HL-60 (cell line): ENCODE data around the gene KRT15.

Experiments
- DNase-seq, 2 experiments: peaks; one replicate each; pipeline ENCODE4 v3.0.0-alpha.2; 2010 to 2020; ENCODE audit warnings: low read depth in 1 of 2, low spot score in 1 of 2
- H3K27ac ChIP-seq: fragments of 250-450 bp; sonication (Bioruptor Pico); replicated peaks from 2 replicates; pipeline ENCODE4 v1.5.1; 2020; ENCODE audit warnings: mild to moderate bottlenecking, moderate library complexity
- H3K27me3 ChIP-seq: fragments of 250-450 bp; sonication (Bioruptor Pico); 2 replicates; pipeline ENCODE4 v1.5.1; 2021; ENCODE audit warnings: mild to moderate bottlenecking, moderate library complexity; ENCODE audit not compliant: insufficient read depth, poor library complexity, severe bottlenecking
- H3K4me3 ChIP-seq: replicated peaks from 2 replicates; pipeline ENCODE4 v1.5.1; 2011; ENCODE audit warnings: mild to moderate bottlenecking, control low read depth, low read length; ENCODE audit not compliant: insufficient read depth
- CTCF ChIP-seq: IDR thresholded peaks from one replicate; pipeline ENCODE4 v1.5.1; 2011; ENCODE audit warnings: low read length, control low read depth, inconsistent platforms; ENCODE audit not compliant: insufficient read depth
- GABPA ChIP-seq: IDR thresholded peaks from 2 replicates; pipeline ENCODE4 v1.6.1; 2012; ENCODE audit warnings: low read depth
- POLR2AphosphoS5 ChIP-seq: IDR thresholded peaks from 2 replicates; pipeline ENCODE4 v1.6.1; 2012; ENCODE audit warnings: low read depth
- REST ChIP-seq: IDR thresholded peaks from 2 replicates; pipeline ENCODE4 v1.6.1; 2012; ENCODE audit warnings: low read depth; ENCODE audit not compliant: insufficient replicate concordance
- SPI1 ChIP-seq: IDR thresholded peaks from 2 replicates; pipeline ENCODE4 v1.6.1; 2012; ENCODE audit warnings: low read depth, mild to moderate bottlenecking, borderline replicate concordance

The KRT15 gene

GRCh38 chr17:41539979-41540701, 21.4 kb upstream of the KRT15 start:
- no peak overlapping the region for H3K27ac ChIP-seq
- no peak for TF ChIP-seq REST
- TF ChIP-seq POLR2AphosphoS5 = no peak
- no peak for TF ChIP-seq SPI1
- no peak for TF ChIP-seq GABPA
- TF ChIP-seq CTCF = no peak
- H3K4me3 ChIP-seq = no peak overlapping the region
- no peak for DNase-seq
- peaks cover 2% of the 10 kb centered on the region for H3K27me3 ChIP-seq

- Histone ChIP-seq H3K27ac (no peak overlapping the region), H3K4me3 (no peak overlapping the region), H3K27me3 (peaks cover 2% of the 10 kb centered on the region)
- no peak for DNase-seq
- no peak for TF ChIP-seq POLR2AphosphoS5
- TF ChIP-seq SPI1 = no peak
- no peak for TF ChIP-seq GABPA
- TF ChIP-seq REST = no peak
- TF ChIP-seq CTCF = no peak
Observed at GRCh38 chr17:41539071-41539492, 20.4 kb upstream of the KRT15 start.

GRCh38 chr17:41538565-41538991, 19.9 kb upstream of the KRT15 start:
- DNase-seq = no peak

More at GRCh38 chr17:41538565-41538991, 19.9 kb upstream of the KRT15 start:
- H3K27ac ChIP-seq = no peak overlapping the region
- no peak for TF ChIP-seq POLR2AphosphoS5
- no peak for TF ChIP-seq CTCF
- no peak for TF ChIP-seq SPI1
- TF ChIP-seq REST = no peak
- TF ChIP-seq GABPA = no peak
- H3K4me3 ChIP-seq = no peak overlapping the region
- H3K27me3 ChIP-seq = peaks cover 4% of the 10 kb centered on the region
